Right lobe of liver (tissue), 4 donors: ENCODE measurements around the gene DECR2.

Experiments
- CTCF ChIP-seq, 4 donors: fragments of 200-600 bp in 3 of 4; fragments of 450-650 bp in 1 of 4; IDR thresholded peaks; one replicate each; pipeline versions ENCODE4 v1.5.1 to v1.8.0; 2016 to 2022; ENCODE audit warnings: antibody characterized with exemption in 4 of 4, mild to moderate bottlenecking in 2 of 4
- POLR2A ChIP-seq: fragments of 450-650 bp; IDR thresholded peaks from one replicate; pipeline ENCODE4 v1.6.1; 2017; ENCODE audit warnings: antibody characterized with exemption, mild to moderate bottlenecking
- donor health status: DM: no; HTN: no; CAD: no.
- donor health status: DM: no; HTN: no; CAD: no.
- donor health status: DM: no; HTN: yes; CAD: no.

- TF ChIP-seq POLR2A: no peak
- TF ChIP-seq CTCF (IDR thresholded peaks at IDR 0.05): no peak
These were observed 47.3 kb upstream of the DECR2 start for GRCh38 chr16:354291-354881.
